Smooth muscle cell of bladder (primary cell): Measurements from ENCODE around the gene LINGO4. TPM values are rescaled to one million over a fixed set of nuclear protein-coding genes. Genes with fewer than 3 reads are reported as not detected.

Source experiments
- total RNA-seq: library from RNA; depleted of rRNA; stranded (reverse); fragments of >200 nt; gene quantifications from 2 replicates; pipeline ENCODE4 v1.2.3, GENCODE V29; 2014

Gene LINGO4
- not detected in 2 replicates for total RNA-seq

DNA sequence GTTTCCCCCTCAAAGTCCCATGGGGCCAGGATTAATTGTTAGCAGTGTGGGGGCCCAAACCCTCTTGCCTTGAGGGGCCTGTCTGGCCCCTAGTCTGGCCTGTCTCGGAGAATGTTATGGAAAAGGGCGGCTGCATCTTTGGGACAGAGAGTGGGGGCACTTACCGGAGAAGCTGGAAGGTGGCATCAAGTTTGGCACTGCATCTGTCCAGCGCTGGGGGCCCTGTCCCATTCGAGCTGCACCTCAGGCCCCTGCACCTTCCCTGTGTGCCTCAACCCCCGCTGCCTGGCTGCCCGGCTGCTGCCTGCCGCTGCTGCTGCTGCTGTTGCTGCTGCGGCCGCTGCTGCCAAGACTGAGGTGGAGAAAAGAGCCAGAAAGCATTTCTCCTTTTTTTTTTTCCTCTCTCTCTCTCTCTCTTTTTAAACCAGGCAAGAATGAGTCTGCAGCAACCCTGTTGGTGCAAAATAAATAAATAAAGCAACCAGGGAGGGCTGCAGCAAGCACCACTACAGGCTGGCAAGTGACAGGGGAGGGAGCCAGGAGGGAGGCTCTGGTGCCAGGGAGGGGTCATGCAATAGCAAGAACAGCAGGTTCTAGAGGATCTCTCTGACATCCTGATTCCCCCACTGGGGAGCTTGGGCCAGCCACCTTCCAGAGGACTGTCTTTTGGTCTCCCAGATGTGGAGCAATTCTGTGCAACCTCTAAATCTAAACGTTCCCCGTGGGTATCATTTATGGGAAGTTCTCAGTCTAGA lies at the start of gene LINGO4:
TSS of gene LINGO4 (minus strand) at position 354 of the 755 bp plus-strand sequence. CDS start 2,715 bp downstream, outside the sequence.

DNA sequence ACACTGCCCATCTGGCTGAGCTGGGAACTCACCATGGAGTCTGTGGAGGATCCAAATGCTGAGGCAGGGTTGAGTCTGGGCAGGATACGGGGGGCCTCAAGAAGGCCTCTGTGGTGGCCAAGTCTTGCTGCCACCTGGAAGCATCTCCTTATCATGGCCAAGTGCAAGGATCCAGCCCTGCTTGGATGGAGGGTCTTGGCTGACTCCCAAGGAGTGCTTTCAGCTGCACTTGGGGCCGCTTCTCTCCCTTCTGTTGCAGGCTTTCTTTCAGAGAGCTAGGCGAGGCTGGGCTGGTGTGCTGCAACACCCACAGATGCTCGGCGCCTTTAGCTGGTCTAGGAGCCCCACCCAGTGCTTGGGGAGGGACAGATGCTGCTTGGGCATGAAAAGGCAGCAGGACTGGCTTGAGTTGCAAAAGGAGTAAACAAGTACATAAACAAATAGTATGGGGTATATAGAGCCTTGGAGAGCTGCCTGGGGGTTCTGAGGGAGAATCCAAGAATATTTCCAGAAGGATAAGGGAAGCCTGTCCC lies 48.3 kb upstream of the LINGO4 start, which contains the start of gene THEM5:
TSS of gene THEM5 (minus strand) at position 302 of the 533 bp plus-strand sequence. CDS start at position 155, 147 bp downstream.

GRCh38 chr1:151839457-151840403 lies 34.5 kb upstream of the LINGO4 start, which contains the start of gene C2CD4D:
Gene C2CD4D (minus strand): TSS chr1:151839820. CDS start chr1:151838989, 831 bp downstream.

GRCh38 chr1:151831605-151832004 lies 26.4 kb upstream of the LINGO4 start, which contains the start of gene RORC:
Gene RORC (minus strand): TSS chr1:151831802. CDS start chr1:151831764, 38 bp downstream.

DNA sequence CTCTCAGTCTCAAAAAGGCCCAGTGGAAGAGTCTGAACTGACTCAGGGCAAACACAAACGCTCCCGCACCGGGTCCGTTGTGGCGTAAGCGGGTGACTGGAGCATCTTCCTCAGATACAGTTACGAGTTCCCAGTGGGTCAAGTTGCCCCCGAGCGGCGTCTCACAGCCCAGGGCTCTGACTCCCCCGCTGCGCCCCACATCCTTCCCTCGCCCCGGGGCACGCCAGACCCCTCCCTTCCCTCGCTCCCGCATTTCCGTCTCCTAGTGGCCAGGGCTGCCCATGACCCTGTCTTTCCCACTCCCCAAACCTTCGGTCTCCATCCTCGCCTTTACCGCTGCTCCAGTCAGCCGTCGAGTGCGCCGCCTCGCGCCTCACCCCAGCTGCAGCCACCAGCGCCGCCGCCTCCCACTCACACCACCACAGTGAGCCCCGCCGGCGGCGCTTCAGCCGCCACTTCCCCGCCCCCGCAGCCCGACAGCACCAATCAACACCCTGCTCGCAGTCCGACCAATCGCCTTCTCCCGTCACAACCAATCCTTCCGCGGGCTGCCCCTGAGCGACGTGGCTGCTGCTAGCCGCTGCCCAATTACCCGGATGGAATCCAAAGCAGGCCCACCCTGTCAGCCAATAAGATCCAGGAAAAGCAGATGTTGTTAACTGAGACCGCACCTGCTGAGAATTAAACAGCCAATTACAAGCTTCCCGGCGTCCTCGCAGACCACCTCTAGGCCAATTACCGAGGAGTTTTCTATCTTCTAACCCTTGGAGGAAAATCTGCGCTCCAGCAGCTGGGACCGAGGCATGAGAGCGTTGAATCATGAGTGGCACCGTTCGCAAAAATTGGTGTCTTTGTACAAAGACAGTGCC lies 14.9 kb downstream of the LINGO4 start, which contains the start of gene TDRKH:
TSS of gene TDRKH (minus strand) at position 430 of the 869 bp plus-strand sequence. CDS start 7,478 bp downstream, outside the sequence.

DNA sequence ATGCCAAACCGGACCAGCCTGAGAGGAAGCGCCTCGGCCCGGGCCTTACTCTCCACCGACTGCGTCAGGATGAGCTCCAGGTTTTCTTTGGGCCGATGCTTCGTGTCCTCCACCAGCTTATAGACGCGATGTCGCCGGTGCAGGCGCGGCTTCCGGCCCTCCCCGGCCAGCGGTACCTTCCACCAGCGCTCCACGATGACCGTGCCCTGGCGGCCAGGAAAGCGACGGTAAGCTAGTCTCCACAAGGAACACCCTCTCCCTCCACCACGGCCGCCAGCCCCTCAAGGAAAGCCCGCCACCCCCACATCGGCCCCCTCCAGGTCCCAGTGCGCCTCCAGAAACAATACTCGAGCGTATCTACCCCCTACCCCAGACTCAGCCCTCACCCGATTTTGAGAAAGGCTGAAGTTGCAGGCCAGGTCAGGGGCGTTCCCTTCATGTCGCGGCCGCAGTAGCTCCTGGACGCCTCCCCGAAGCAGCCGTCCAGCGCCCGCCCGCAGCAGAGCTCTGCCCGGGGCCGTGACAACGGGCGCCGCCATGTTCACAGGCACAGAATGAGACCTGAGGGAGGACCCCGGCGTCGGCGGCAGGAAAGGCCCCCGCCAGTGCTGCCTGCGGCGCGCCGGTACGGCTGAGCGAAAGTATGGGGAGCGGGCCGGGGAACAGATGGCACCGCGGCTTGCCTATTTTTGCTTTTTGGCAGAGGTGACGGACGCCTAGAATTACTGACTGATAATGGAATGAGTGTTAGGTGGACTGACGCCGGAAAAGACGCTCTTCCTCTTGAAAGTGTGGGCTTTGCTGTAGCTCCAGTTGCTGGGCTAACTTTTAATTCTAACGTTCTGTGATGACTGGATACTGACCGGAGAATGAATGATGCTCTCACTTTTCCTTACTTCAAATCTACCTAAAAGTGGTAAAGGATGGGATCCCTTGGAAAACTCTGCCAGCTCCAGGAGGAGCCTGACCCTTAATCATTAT lies 42.0 kb downstream of the LINGO4 start, which contains the start of gene MRPL9:
TSS of gene MRPL9 (minus strand) at position 556 of the 981 bp plus-strand sequence. CDS start at position 539, 17 bp downstream.

Other genes with a start within 250 kb of the LINGO4 start
- 23.3 and 27.1 TPM in 2 replicates for gene SNX27, start 193.4 kb downstream of the LINGO4 start, total RNA-seq
- gene CELF3, start 88.6 kb downstream of the LINGO4 start, total RNA-seq, result not detected in 2 replicates
- gene RIIAD1, start 83.9 kb downstream of the LINGO4 start, total RNA-seq, result not detected in 2 replicates
- 77.9 and 102 TPM in 2 replicates for gene MRPL9, start 41.9 kb downstream of the LINGO4 start, total RNA-seq
- gene TDRKH, start 14.9 kb downstream of the LINGO4 start, total RNA-seq, result 1.00 and 1.2 TPM in 2 replicates
- under 0.01 TPM in 1 of 2 replicates, not detected in the other for gene RORC, start 26.4 kb upstream of the LINGO4 start, total RNA-seq
- gene C2CD4D, start 34.4 kb upstream of the LINGO4 start, total RNA-seq, result not detected in 2 replicates
- not detected in 2 replicates for gene THEM5, start 48.3 kb upstream of the LINGO4 start, total RNA-seq
- 7.6 and 8.7 TPM in 2 replicates for gene THEM4, start 104.1 kb upstream of the LINGO4 start, total RNA-seq
- 119 and 133 TPM in 2 replicates for gene S100A10, start 188.4 kb upstream of the LINGO4 start, total RNA-seq
- 28.8 and 30.6 TPM in 2 replicates for gene S100A11, start 231.6 kb upstream of the LINGO4 start, total RNA-seq